Measurements from ENCODE around the gene ZFAND3.

ZFAND3 gene

DNA sequence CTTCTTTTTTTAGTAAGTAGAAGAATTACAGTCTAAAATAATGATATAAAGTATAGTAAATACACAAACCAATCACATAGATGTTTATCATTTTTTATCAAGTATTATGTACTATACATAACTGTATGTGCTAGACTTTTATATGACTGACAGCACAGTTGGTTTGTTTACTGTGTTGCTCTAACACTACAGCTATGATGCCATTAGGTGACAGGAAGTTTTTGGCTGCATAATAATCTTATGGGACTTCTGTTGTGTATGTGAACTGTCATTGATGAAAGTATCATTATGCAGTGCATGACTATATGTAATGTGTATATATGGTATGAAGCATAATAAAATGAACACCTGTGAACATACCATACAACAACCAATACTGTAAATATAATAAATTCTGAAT is 104.0 kb downstream of the ZFAND3 start:
- no peak overlapping the region for H3K4me3 ChIP-seq (ENCODE audit: low read length)
- DNase-seq (ENCODE audit: low read depth) = no peak
- TF ChIP-seq, protein P1, sequence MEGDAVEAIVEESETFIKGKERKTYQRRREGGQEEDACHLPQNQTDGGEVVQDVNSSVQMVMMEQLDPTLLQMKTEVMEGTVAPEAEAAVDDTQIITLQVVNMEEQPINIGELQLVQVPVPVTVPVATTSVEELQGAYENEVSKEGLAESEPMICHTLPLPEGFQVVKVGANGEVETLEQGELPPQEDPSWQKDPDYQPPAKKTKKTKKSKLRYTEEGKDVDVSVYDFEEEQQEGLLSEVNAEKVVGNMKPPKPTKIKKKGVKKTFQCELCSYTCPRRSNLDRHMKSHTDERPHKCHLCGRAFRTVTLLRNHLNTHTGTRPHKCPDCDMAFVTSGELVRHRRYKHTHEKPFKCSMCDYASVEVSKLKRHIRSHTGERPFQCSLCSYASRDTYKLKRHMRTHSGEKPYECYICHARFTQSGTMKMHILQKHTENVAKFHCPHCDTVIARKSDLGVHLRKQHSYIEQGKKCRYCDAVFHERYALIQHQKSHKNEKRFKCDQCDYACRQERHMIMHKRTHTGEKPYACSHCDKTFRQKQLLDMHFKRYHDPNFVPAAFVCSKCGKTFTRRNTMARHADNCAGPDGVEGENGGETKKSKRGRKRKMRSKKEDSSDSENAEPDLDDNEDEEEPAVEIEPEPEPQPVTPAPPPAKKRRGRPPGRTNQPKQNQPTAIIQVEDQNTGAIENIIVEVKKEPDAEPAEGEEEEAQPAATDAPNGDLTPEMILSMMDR (IDR thresholded peaks at IDR 0.05; ENCODE audit: insufficient read depth, low read depth, low read length, missing control alignments) = no peak

DNA sequence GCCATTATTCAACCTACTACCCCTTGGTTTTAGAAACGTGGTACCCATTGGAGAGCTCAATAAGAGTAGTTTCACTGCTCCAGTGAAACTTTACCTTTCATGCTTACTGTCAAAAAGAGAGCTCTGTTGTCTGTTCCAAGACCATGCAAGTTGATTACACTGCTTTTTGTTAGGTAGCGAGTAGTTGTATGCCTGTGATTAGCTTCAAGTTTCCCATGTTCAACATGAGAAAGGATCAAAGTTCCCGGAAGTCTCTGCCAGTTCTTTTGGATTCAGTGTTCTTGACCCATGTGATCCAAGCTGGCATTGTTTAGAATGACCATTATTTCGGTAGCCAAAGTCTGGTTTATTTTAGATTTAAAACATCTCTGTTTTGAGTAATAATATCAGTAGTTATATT is 107.1 kb downstream of the ZFAND3 start:
- TF ChIP-seq, protein P1 (IDR thresholded peaks at IDR 0.05; ENCODE audit: insufficient read depth, low read depth, low read length, missing control alignments) = no peak

DNA sequence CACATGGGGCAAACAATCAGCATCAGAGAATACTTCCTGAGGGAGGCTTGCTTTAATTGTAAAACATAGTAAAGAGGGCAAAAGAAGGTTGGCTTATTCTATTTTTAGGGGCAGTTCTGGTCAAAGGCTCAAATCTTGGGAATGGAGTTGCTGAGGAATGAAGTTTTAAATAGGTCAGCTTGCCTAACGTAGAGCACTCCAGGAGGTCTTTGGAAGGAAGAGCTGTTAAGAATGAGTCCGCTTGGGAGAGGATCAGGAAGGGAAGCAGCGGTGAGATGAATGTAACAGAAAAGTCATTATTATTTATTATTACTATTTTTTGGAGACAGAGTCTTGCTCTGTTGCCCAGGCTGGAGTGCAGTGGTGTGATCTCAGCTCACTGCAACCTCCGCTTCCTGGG is 108.7 kb downstream of the ZFAND3 start:
- H3K4me3 ChIP-seq (ENCODE audit: low read length) = no peak overlapping the region

More for the DNA sequence above, 107.1 kb downstream of the ZFAND3 start:
- no peak overlapping the region for H3K4me3 ChIP-seq (ENCODE audit: low read length)
- no peak for DNase-seq (ENCODE audit: low read depth)

DNA sequence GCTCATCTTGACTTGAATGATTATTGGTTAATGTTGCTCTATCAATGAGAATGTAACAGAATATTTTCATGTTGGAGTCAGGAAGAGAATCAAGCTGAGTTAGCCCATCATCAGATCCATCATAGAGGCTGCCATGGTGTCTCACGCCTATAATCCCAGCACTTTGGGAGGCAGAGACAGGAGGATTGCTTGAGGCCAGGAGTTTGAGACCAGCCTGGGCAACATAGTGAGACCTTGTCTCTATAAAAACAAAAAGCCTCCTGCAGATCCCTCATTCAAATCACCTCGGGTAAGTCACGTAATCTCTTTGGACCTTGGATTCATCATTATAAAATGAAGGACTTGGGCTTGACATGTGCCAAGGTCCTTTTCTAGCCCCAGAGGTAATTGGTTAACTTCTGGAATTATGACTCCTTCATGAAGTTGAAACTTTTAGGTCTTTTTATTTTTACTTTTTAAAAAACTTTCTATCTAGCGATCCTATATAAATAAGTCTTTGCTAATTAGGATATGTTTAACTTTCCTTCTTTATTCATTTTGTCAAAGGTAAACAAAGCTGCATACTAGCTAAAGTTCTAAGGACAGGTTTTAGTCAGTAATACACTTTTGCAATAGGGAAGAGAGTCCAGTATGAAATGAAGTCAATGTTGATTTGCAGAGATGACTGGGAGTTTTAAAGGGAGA is 110.9 kb downstream of the ZFAND3 start:
- DNase-seq (ENCODE audit: low read depth) = no peak
- no peak overlapping the region for H3K4me3 ChIP-seq (ENCODE audit: low read length)
- TF ChIP-seq, protein P1 (IDR thresholded peaks at IDR 0.05; ENCODE audit: insufficient read depth, low read depth, low read length, missing control alignments) = no peak

More for the DNA sequence above, 108.7 kb downstream of the ZFAND3 start:
- no peak for DNase-seq (ENCODE audit: low read depth)
- TF ChIP-seq, protein P1 (IDR thresholded peaks at IDR 0.05; ENCODE audit: insufficient read depth, low read depth, low read length, missing control alignments) = no peak

DNA sequence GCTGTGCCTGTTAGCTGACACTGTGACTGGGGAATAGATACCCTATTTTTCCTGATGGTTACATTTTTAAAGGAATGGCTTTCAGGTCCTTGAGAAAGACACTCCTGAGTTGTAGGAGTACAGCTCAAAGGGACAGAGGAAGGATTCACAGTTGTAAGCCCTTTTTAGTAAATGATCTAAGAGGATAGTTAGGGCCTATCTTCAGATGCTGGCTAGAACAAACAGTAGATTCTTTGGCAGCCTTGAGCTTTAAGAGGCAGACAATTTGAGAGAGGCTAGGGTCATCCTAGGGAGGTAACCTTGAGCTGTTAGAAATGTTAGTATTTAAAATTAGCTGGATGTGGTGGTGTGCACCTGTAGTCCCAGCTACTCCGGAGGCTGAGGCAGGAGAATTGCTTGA is 111.5 kb downstream of the ZFAND3 start:
- TF ChIP-seq, protein P1 (IDR thresholded peaks at IDR 0.05; ENCODE audit: insufficient read depth, low read depth, low read length, missing control alignments) = no peak
- H3K4me3 ChIP-seq (ENCODE audit: low read length) = no peak overlapping the region
- DNase-seq (ENCODE audit: low read depth) = no peak

DNA sequence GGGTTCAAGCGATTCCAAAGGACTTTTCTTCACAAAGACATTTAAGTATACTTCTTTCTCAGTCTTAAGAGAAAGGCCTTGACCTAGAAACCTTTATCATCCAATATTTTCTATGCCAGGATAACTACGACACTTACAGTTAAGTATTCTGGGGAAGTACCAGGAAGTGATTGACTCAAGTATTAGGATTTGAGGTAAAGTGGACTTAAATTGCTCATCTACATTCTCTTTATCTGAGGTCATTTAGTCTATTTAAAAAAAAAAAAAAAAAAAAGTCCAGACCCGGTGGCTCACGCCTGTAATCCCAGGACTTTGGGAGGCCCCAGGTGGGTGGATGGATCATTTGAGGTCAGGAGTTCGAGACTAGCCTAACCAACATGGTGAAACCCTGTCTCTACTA is 114.7 kb downstream of the ZFAND3 start:
- H3K4me3 ChIP-seq (ENCODE audit: low read length) = no peak overlapping the region
- DNase-seq (ENCODE audit: low read depth) = peak; percentile 43
- TF ChIP-seq, protein P1 (IDR thresholded peaks at IDR 0.05; ENCODE audit: insufficient read depth, low read depth, low read length, missing control alignments) = no peak

DNA sequence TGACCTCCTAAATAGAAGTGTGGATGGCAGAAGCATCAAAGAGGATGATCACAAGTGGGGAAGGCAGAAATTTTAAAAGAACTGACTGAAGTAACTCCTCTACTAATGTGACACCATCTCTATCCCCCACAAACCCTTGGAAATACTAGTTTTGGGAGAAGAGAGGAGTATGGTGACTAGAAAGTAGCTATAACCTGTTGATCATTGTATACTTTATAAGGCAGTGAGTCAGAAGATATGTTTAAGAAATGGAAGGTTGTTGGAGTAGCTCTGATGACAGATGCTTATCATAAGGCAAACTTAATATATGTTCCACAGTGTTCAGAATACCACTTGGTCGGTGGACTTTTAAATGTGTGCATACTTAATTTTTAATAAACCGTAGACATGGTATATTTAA is 116.6 kb downstream of the ZFAND3 start:
- TF ChIP-seq, protein P1 (IDR thresholded peaks at IDR 0.05; ENCODE audit: insufficient read depth, low read depth, low read length, missing control alignments) = no peak
- no peak for DNase-seq (ENCODE audit: low read depth)

More for the DNA sequence above, 116.6 kb downstream of the ZFAND3 start:
- no peak overlapping the region for H3K4me3 ChIP-seq (ENCODE audit: low read length)

Data from epithelial cell of esophagus (primary cell).